CD4-positive, alpha-beta T cell treated with Interleukin-21 for 1 hour (primary cell): Measurements from ENCODE around the gene OR7D4.
"Not testable (repeated sequence)": the region's sequence is repeated elsewhere in the genome, so short reads cannot be mapped to it uniquely, and the experiment has no call there.

Experiments used
- DNase-seq: peaks from one replicate; pipeline ENCODE4 v3.0.0-alpha.2; 2020

The OR7D4 gene

DNA sequence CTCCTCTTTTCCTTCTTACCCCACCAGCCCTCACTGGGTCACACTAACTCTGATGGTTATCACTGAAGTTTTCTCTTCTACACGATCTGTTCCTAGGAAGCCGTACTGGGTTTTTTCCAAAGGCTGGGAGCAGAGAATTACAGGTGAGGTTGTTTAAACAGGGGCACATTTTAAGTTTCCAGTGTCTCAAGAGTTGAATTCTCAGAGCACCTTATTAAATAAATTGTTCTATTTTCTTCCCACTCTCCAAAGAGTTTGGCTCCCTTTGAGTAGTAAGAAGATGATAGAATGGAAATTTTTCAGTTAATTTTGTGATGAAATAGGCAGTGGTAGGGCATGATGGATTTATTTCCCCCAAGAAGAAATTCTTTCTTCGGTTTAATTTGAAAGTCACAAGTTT, at the start of gene OR7D4:
Gene OR7D4 (minus strand): TSS at position 101 of the 400 bp plus-strand sequence. CDS start 4,752 bp downstream, outside the sequence.
- no peak for DNase-seq

DNA sequence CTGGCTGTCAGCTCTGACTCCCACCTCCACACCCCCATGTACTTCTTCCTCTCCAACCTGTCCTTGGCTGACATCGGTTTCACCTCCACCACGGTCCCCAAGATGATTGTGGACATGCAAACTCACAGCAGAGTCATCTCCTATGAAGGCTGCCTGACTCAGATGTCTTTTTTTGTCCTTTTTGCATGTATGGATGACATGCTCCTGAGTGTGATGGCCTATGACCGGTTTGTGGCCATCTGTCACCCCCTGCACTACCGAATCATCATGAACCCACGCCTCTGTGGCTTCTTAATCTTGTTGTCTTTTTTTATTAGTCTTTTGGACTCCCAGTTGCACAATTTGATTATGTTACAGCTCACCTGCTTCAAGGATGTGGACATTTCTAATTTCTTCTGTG, 31.8 kb upstream of the OR7D4 start:
- no peak for DNase-seq

DNA sequence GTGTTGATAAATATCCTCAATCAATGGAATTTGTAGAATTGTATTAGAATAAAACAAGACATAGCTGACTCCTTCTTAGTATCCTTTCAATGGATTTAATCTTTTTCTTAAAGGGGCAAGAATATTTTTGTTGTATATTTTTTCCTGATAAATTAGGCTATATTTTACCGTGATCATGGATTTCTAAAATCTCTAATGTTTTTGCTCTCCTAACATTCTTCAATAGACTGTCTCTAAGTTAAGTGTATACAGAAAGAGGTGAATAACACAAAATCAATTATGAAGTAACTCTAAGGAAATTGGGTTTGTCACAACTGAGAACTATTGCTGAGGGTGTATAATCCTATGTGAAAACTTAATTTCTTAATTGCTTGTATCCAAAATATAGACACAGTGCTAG, 31.2 kb upstream of the OR7D4 start, which contains the start of gene OR7E24:
Gene OR7E24 (plus strand): TSS at position 301 of the 400 bp plus-strand sequence. CDS start 114 bp downstream, outside the sequence.
- DNase-seq: no peak

DNA sequence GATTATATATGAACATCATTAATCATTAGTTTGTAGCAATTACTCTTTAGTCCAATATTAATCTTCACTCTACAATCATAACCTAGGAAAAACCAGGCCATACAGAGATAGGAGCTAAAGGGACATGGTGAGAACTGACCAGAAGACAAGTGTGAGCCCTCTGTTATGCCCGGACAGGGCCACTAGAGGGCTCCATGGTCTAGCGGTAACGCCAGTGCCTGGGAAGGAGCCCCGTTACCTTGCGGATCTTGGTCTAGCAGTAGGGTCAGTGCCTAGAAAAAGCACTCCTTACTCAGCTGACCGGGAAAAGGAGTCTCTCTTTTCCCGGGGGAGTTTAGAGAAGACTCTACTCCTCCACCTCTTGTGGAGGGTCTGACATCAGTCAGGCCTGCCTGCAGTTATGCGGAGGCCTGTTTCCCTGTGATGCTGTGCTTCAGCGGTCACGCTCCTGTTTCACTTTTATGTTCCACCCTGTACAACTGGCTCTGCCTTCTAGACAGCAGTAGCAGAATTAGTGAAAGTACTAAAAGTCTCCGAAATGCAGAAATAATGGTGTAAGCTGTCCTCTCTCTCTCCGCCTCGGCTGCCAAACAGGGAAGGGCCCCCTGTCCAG, 13.8 kb downstream of the OR7D4 start:
- peak; percentile 65 for DNase-seq

DNA sequence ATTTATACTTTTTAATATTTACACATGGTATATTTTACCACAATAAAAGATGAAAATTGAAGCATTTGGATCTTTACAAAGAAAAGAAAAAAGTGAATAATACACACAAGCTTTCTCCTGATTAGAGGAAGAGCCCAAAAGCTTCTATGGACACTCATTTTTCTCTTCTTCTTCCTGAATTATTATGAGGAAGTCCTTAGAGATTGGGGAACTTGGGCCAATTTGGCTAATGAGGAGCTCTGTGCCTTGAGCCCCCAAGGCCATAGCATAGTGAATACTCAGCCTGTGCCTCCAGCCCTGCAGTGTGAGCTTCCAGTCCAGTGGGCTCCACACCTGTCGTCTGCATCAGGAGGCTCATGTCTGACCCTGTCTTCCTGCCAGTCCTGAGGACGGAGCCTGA, 21.3 kb downstream of the OR7D4 start:
- not testable (repeated sequence) for DNase-seq

DNA sequence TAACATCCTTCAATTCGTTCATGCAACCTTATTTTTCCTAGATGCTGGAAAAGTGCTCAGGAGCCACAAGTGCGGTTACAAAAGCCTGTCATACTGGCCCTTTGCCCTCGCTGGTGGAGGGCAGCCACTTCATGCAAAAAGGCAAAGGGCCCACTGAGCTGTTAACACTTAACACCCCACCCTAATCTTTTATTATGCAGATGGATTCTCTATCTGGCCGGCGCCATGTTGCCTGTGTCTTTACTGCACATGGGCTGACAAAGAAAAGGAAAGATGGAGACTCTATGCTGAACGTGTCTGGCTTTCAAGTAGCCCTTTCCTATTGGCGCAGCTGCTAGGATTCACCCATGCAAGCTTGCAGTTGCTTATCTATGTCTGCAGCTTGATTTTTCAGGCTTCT, 29.9 kb downstream of the OR7D4 start:
- DNase-seq: no peak

DNA sequence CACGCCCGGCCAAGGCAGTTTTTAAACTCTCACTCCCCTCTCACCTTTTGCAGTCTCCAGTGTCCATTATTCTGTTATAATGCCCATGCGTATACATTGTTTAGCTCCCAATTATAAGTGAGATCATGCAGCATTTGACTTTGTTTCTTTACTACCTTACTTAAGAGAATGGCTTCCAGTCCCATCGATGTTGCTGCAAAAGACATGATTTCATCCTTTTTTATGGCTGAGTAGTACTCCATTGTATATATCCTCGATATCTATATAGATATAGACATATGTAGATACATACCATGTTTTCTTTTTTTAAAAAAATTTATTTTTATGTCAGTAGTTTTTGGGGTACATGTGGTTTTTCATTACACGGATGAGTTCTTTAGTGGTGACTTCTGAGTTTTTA, 32.2 kb downstream of the OR7D4 start:
- DNase-seq: no peak

DNA sequence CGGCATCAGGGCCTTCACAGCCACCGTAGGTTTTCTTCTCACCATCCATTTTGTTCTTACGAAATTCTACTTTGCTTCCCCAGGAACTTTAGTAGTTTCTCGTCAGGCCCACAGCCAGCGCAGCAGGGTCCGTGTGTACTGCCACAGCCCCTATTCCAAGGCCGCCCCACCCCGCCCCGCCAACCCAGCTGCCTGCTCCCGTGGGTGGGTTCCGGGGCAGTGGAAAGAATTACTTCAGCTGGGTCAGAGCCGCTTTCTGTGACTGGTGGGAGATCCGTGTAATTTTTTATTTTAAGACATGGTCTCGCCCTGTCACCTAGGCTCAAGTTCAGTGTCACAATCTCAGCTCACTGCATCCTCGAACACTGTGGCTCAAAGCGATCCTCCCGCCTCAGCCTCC, 36.4 kb downstream of the OR7D4 start:
- no peak for DNase-seq

DNA sequence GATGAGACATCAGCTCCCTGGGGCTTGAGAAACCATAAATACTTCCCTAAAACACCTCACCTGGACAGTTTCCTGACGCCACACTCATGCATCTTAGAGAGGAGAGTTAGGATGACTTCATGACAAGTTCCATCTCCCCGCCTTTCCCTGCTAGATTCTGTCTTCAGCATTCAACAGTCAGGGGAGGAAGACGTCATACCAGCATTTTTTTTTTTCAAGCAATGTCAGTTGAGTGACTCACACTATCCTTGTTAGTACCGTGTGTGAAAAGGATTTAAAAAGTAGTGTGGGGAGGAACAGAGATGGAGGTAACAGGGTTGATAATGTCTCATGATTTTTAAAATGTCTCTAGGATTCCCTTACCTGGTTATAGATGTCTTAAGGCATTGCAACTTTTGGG, 40.5 kb downstream of the OR7D4 start, which contains the start of gene OR7D2:
Gene OR7D2 (plus strand): TSS at position 79 of the 400 bp plus-strand sequence. CDS start 6,803 bp downstream, outside the sequence.
- no peak for DNase-seq

DNA sequence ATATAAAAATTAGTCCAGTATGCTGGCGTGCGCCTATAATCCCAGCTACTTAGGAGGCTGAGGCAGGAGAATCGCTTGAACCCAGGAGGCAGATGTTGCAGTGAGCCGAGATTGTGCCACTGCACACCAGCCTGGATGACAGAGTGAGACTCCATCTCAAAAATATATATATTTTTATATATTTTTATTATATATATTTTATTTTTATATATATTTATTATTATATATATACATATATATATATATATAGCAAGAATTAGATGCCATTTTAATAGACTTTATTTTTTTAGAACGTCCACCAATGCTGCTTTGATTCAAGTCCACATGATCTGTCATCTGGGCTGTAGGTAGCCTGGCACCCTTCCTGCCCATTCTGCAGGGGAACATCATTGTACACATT, 44.1 kb downstream of the OR7D4 start:
- DNase-seq: no peak

DNA sequence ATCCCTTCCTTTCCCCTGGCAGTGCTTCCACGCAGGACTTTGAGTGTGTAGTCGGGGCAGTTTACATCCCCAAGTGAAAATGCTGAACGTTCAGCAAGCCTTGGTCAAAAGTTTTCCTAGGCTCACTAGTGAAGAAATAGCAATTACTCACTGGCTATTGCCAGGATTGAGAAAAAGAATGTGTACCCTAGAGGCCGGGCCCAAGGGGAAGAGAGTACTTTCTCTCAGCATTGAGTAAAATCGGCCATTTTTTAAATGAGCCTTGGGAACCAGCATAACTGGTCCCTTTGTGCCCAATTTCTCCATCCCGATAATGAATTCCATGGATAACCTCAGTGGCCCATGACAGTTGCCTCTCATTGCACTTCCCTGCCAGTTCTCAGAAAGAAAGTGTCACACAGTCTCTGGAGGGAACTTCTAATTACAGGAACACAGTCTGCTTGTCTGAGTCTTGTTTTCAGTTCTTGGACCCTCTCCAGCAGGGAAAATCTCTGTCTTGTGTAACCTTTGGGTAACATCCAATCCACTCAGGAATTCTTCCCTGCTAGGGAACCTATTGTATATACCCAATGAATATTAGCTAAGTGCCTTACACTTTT, 47.9 kb downstream of the OR7D4 start:
- DNase-seq: no peak

DNA sequence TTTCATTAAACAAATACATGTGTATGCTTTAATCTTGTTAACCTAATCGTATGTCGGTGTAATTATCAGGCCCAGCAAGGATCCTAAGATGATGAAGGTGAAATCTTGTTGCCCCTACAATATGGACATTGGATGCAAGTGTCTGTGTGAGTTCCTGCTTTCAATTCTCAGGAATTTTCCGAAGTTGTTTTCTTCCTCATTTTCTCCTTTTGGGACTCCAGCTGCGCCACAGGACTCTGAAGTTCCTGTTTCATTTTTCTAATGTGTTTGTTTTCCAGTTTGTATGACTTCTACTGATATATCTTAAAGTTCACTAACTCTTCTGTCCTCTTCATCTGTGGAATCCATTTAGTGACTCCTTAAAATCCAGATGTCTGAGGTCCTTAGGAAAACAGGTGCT, 52.5 kb downstream of the OR7D4 start:
- DNase-seq: no peak

DNA sequence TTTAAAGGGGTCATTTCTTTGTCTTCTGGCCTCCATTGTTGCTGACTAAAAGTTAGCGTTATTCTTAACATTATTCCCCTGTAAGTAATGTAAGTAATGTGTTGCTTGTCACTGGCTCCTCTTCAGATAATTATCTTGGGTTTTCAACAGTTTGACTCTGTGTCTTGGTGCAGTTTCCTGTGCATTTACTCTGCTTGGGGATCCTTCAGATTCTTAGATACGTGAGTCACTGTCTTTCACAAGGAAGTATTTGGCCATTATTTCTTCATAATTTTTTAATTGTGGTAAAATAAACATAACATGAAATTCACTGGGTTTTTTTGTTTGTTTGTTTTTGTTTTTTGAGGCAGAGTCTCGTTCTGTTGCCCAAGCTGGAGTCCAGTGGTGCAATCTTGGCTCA, 54.1 kb downstream of the OR7D4 start:
- no peak for DNase-seq

DNA sequence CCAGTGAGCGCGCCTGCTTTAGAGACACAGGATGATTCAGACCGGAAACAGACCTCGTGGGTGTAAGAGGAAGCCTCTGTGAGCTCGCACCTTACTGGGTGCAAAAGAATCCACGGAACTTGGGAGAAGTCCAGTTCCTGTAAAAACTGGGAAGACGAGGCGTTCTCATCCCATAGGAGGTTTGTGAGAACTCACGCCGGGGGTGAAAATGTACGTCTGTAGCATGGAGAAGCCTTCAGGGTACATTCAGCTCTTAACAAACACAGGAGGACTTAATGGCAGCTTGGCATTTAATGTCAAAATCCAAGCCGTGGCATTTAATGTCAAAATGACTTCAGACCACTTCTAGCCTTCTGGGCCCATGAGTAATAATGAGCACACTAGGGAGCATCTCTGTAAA, 58.0 kb downstream of the OR7D4 start:
- no peak for DNase-seq
